VCaP (cell line): Measurements from ENCODE around the gene SMIM44.

ENCODE experiments used
- H3K27ac ChIP-seq: fragments of 450-650 bp; 2 replicates; pipeline ENCODE4 v1.5.1; 2017
- TF ChIP-seq, protein P1 (sequence below): fragments of 450-650 bp; conservative IDR thresholded peaks from 2 replicates; pipeline ENCODE4 v1.5.1; 2017; ENCODE audit warnings: mild to moderate bottlenecking, moderate library complexity

Gene SMIM44

DNA sequence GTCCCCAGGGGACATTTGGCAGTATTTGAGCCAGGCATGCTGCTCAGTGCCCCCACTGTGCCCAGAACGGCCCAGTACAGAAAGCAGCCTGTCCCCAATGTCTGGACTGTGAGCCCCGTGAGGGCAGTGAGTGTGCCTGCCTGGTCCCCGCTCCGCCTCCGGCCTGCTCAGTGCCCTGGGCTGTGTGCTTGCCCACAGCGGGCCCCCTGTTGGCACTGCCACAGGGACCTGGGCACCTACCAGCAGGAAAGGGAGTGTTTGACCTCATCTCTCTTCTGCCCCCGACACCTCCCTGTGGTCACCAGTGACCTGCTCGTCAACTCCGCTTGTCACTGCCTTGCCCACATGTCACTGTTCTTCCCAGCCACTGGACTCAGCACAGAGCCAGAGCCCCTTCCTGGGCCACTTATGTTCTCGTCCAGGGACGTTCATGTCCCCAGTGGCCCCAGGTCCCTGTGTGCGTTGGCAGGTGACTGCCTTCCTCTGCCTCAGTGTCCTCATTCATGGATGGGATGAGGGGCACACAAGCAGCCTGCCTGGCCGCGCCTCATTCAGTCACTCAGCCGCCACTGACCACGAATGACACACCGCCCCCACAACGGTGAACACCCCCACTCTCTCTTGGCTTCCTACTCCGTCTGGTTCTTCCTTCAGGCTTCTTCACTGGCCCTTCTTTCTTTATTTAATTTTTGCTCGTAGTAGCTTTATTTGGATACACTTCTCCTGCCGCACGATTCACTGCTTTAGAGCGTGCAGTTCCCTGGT lies 25.7 kb upstream of the SMIM44 start:
- H3K27ac ChIP-seq, result no peak overlapping the region
- TF ChIP-seq, protein P1, sequence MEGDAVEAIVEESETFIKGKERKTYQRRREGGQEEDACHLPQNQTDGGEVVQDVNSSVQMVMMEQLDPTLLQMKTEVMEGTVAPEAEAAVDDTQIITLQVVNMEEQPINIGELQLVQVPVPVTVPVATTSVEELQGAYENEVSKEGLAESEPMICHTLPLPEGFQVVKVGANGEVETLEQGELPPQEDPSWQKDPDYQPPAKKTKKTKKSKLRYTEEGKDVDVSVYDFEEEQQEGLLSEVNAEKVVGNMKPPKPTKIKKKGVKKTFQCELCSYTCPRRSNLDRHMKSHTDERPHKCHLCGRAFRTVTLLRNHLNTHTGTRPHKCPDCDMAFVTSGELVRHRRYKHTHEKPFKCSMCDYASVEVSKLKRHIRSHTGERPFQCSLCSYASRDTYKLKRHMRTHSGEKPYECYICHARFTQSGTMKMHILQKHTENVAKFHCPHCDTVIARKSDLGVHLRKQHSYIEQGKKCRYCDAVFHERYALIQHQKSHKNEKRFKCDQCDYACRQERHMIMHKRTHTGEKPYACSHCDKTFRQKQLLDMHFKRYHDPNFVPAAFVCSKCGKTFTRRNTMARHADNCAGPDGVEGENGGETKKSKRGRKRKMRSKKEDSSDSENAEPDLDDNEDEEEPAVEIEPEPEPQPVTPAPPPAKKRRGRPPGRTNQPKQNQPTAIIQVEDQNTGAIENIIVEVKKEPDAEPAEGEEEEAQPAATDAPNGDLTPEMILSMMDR, result no peak

GRCh38 chr19:3508121-3508661 lies 24.9 kb upstream of the SMIM44 start:
- peak overlapping the region; percentile 85 for H3K27ac ChIP-seq

GRCh38 chr19:3507371-3508120 lies 24.3 kb upstream of the SMIM44 start:
- TF ChIP-seq, protein P1, result no peak
- H3K27ac ChIP-seq, result peak overlapping the region; percentile 85

DNA sequence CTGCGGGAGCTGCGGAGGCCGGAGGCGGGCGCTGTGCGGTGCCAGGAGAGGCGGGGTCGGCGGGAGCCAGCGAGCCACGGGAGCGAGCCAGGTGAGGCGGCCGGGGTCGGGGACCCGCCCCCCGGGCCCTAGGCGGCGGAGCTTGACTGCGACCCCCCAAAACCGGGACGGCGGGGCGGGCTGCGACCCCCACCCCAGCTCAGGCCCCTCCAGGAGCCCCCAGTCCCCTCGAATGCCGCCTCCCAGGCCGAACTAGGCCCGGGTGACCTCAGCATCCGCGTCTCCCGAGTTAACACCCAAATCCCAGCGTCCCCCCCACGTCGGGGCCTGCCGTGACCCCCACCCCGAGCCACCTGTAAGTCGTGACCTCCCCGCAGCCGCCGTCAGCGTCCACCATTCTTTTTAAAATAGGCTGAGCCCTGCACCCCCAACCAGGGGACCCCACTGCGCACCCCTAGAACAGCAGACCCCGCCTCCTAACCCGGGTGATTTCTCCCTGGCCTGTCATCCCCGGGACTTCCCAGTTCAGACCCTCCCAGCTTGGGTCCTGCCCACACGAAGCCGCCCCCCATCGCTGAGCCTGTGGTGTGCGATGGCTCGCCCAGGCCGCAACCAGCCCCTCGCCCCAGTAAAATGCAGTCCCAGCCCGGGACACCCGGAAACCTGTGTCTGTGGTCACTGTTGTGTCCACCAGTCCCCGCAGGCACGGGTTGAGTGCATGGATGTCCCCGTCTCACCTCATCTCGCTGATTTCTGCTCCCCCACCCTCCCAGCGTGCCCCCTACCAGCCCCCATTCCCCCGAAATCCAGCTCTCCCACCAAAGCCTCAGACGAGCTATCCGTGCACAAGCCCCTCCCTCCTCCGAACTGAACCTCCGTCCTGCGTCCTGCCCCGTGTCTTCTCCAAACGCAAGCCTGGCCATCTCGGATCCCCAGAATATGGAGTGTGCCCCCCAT lies 23.4 kb upstream of the SMIM44 start:
- TF ChIP-seq, protein P1, result no peak

DNA sequence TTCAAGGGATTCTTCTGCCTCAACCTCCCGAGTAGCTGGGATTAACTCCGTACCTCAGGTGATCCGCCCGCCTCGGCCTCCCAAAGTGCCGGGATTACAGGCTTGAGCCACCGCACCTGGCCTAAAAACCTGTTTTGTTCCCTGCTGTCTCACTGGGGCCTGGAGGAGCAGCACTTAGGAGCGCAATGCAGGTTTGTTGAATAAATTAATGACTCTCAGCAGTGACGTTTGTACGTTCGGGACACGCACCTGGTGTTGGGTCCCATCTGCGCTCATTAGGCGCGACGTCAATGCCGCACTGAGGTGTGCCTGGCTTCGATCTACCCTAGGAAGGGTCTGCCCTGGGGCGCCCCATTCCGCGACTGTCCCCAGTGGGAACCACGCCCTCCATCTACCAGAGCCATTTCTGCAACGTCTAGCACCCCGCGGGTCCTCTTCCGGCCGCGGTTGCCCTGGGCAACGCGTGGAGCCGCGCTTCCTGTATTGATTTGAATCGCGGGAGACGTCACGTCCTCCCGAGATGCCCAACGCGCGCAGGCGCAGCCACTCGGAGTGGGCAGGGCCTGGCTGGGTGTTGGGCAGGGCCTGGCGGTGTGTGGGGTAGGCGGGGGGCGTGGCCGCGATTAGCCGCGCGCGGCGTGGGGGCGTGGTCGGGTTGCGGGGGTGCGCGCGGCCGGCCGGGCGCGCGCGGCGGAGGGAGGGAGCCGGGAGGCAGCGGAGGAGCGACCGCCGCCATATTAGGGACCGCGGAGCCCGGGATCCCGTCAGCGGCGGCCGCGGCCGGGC lies 22.6 kb upstream of the SMIM44 start, which contains the start of gene FZR1:
FZR1 (plus strand) TSS at position 714 of the 786 bp plus-strand sequence. CDS start 16,679 bp downstream, outside the sequence.
- TF ChIP-seq, protein P1, result no peak
- peak within 1 kb of the TSS; percentile 85 for H3K27ac ChIP-seq

More for the DNA sequence above, 23.4 kb upstream of the SMIM44 start:
- peak overlapping the region; percentile 85 for H3K27ac ChIP-seq

GRCh38 chr19:3504735-3505134 lies 21.5 kb upstream of the SMIM44 start:
- peak overlapping the region; percentile 85 for H3K27ac ChIP-seq

More at GRCh38 chr19:3504735-3505134, 21.5 kb upstream of the SMIM44 start:
- TF ChIP-seq, protein P1, result no peak
